Sigmoid colon (tissue), 7 donors: Measurements from ENCODE around the gene TMEM176A. TPM values are rescaled to one million over a fixed set of nuclear protein-coding genes. Genes with fewer than 3 reads are reported as not detected.

Experiments
- DNase-seq: peaks from one replicate; pipeline ENCODE4 v3.0.0-alpha.2; 2019
- H3K27ac ChIP-seq, 4 donors: fragments of 200-600 bp; sonication (generic); one replicate each; pipeline ENCODE4 v1.5.1; 2016 to 2019; ENCODE audit warnings: mild to moderate bottlenecking in 1 of 4
- H3K27me3 ChIP-seq, 3 donors: fragments of 200-600 bp; sonication (generic); one replicate each; pipeline ENCODE4 v1.5.1; 2019; ENCODE audit warnings: mild to moderate bottlenecking in 1 of 3
- H3K36me3 ChIP-seq, 4 donors: fragments of 200-600 bp; sonication (generic); one replicate each; pipeline ENCODE4 v1.5.1; 2016 to 2019
- H3K4me1 ChIP-seq, 4 donors: fragments of 200-600 bp; sonication (generic); one replicate each; pipeline ENCODE4 v1.5.1; 2017 to 2019
- H3K4me3 ChIP-seq, 4 donors: fragments of 200-600 bp; sonication (generic); one replicate each; pipeline ENCODE4 v1.5.1; 2017 to 2019; ENCODE audit warnings: mild to moderate bottlenecking in 2 of 4, moderate library complexity in 1 of 4
- H3K9me3 ChIP-seq, 4 donors: fragments of 200-600 bp in 3 of 4; sonication (generic) in 3 of 4; one replicate each; pipeline versions ENCODE4 v1.5.1 to v1.6.1; 2013 to 2019
- CTCF ChIP-seq, 4 experiments: fragments of 450-650 bp in 3 of 4; fragments of 200-600 bp in 1 of 4; IDR thresholded peaks; one replicate each; pipeline ENCODE4 v1.5.1; 2016 to 2019; ENCODE audit warnings: antibody characterized with exemption in 4 of 4, mild to moderate bottlenecking in 3 of 4, moderate library complexity in 2 of 4
- EP300 ChIP-seq, 4 donors: sonication (generic); formaldehyde crosslinking; IDR thresholded peaks; one replicate each; pipeline ENCODE4 v1.6.1; 2017; ENCODE audit warnings: antibody characterized with exemption in 4 of 4
- POLR2A ChIP-seq, 2 donors: fragments of 450-650 bp; IDR thresholded peaks; one replicate each; pipeline ENCODE4 v1.6.1; 2016; ENCODE audit warnings: antibody characterized with exemption in 2 of 2, mild to moderate bottlenecking in 2 of 2, moderate library complexity in 2 of 2
- POLR2AphosphoS5 ChIP-seq, 4 donors: sonication (generic); formaldehyde crosslinking; IDR thresholded peaks; one replicate each; pipeline ENCODE4 v1.6.1; 2017; ENCODE audit warnings: antibody characterized with exemption in 4 of 4
- WGBS, 2 donors: extraction: QIAGEN DNeasy Blood & Tissue Kit; methylation state at CpG; one replicate each; pipeline ENCODE4 v1.1.7; 2013; 5-methylcytosine and 5-hydroxymethylcytosine counted together
- intact Hi-C: fragments of 100-400 bp; cut with DNase I; formaldehyde crosslinking; loops from one replicate; pipeline ENCODE4 v1.15.1; 2023
- polyA plus RNA-seq, 3 donors: library from polyadenylated mRNA; stranded (reverse); fragments of 200-250 nt; gene quantifications; one replicate each; pipeline ENCODE4 v1.2.3, GENCODE V29; 2013
- total RNA-seq, 4 donors: library from RNA; depleted of rRNA; stranded (reverse); fragments of >200 nt; gene quantifications; one replicate each; pipeline ENCODE4 v1.1.0, GENCODE V29; 2016
- donor health status: healthy with polysubstance abuse.
- donor health status: Bipolar disorder and iron deficiency.
- donor health status: healthy.

The TMEM176A gene
- total and polyA plus RNA-seq, 7 donors: 19.9 to 150 (median 28.1) TPM

GRCh38 chr7:150823043-150823442, 22.5 kb downstream of the TMEM176A start:
- Histone ChIP-seq H3K27ac (no peak overlapping the region), H3K4me3 (no peak overlapping the region), H3K36me3 (no peaks in the 10 kb centered on the region), H3K9me3 (no peaks in the 10 kb centered on the region), H3K4me1 (no peaks in the 10 kb centered on the region), H3K27me3 (no peaks in the 10 kb centered on the region)
- TF ChIP-seq POLR2A (IDR thresholded peaks at IDR 0.05) (no peak), POLR2AphosphoS5 (IDR thresholded peaks at IDR 0.05) (no peak), CTCF (IDR thresholded peaks at IDR 0.05) (no peak), EP300 (IDR thresholded peaks at IDR 0.05) (no peak)
- WGBS, 2 donors: 93 to 94% methylated on average over 8 of the region's 8 CpGs
- intact Hi-C loops: no loop called here
- DNase-seq: no peak

- no peak for DNase-seq
- no peaks in the 10 kb centered on the region for H3K27me3 ChIP-seq
- WGBS, 2 donors: 91 to 92% methylated on average over 10 of the region's 10 CpGs
- H3K9me3 ChIP-seq: no peaks in the 10 kb centered on the region
- no peak overlapping the region for H3K27ac ChIP-seq
- no peaks in the 10 kb centered on the region for H3K4me1 ChIP-seq
- TF ChIP-seq POLR2AphosphoS5 (IDR thresholded peaks at IDR 0.05): no peak
- TF ChIP-seq POLR2A (IDR thresholded peaks at IDR 0.05): no peak
- no peak for TF ChIP-seq CTCF (IDR thresholded peaks at IDR 0.05)
- no peak for TF ChIP-seq EP300 (IDR thresholded peaks at IDR 0.05)
- intact Hi-C loops: no loop called here
- no peak overlapping the region for H3K4me3 ChIP-seq
- no peaks in the 10 kb centered on the region for H3K36me3 ChIP-seq
These were observed 23.0 kb downstream of the TMEM176A start for GRCh38 chr7:150823484-150824126.

GRCh38 chr7:150824379-150825177, 24.0 kb downstream of the TMEM176A start:
- Histone ChIP-seq H3K27me3 (no peaks in the 10 kb centered on the region), H3K4me1 (no peaks in the 10 kb centered on the region), H3K36me3 (no peaks in the 10 kb centered on the region), H3K4me3 (no peak overlapping the region), H3K27ac (no peak overlapping the region), H3K9me3 (no peaks in the 10 kb centered on the region)
- DNase-seq: peak; percentile 64
- WGBS, 2 donors: 94 to 96% methylated on average over 20 of the region's 20 CpGs
- TF ChIP-seq POLR2AphosphoS5 (IDR thresholded peaks at IDR 0.05): no peak
- no peak for TF ChIP-seq POLR2A (IDR thresholded peaks at IDR 0.05)
- TF ChIP-seq EP300 (IDR thresholded peaks at IDR 0.05): no peak
- TF ChIP-seq CTCF (IDR thresholded peaks at IDR 0.05): no peak
- intact Hi-C loops: no loop called here

GRCh38 chr7:150826061-150826849, 25.7 kb downstream of the TMEM176A start:
- Histone ChIP-seq H3K9me3 (no peaks in the 10 kb centered on the region), H3K4me1 (no peaks in the 10 kb centered on the region), H3K4me3 (no peak overlapping the region), H3K27ac (no peak overlapping the region), H3K36me3 (no peaks in the 10 kb centered on the region), H3K27me3 (no peaks in the 10 kb centered on the region)
- intact Hi-C loops: no loop called here
- peak; percentile 27 for DNase-seq
- TF ChIP-seq CTCF (IDR thresholded peaks at IDR 0.05) (no peak), EP300 (IDR thresholded peaks at IDR 0.05) (no peak), POLR2A (IDR thresholded peaks at IDR 0.05) (no peak), POLR2AphosphoS5 (IDR thresholded peaks at IDR 0.05) (no peak)
- 23 to 70% methylated on average over 6 of the region's 6 CpGs for WGBS, 2 donors
